ENCODE data around the gene PEX10.

DNA sequence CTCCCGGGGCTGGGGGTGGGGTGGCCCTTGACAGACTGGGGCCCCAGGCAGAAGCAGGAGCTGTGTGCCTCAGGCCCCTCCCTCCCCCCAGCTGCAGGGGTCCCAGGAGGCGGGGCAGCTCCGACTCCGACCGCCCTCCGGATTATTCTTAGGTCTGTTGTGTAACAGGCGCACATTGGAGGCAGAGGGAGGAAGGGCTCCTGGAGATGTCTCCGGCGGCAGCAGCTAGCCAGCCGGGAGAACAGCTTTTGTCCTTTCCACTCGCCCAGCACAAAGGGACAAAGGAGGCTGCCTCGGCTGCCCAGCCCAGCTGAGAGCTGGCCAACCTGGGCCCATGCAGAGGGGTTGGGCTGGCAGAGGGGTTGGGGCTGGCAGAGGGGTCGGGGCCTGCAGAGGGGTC lies 34.0 kb upstream of the PEX10 start:
- no peak for TF ChIP-seq YY1 (IDR thresholded peaks at IDR 0.05; ENCODE audit: low read depth)
- TF ChIP-seq, protein P1, sequence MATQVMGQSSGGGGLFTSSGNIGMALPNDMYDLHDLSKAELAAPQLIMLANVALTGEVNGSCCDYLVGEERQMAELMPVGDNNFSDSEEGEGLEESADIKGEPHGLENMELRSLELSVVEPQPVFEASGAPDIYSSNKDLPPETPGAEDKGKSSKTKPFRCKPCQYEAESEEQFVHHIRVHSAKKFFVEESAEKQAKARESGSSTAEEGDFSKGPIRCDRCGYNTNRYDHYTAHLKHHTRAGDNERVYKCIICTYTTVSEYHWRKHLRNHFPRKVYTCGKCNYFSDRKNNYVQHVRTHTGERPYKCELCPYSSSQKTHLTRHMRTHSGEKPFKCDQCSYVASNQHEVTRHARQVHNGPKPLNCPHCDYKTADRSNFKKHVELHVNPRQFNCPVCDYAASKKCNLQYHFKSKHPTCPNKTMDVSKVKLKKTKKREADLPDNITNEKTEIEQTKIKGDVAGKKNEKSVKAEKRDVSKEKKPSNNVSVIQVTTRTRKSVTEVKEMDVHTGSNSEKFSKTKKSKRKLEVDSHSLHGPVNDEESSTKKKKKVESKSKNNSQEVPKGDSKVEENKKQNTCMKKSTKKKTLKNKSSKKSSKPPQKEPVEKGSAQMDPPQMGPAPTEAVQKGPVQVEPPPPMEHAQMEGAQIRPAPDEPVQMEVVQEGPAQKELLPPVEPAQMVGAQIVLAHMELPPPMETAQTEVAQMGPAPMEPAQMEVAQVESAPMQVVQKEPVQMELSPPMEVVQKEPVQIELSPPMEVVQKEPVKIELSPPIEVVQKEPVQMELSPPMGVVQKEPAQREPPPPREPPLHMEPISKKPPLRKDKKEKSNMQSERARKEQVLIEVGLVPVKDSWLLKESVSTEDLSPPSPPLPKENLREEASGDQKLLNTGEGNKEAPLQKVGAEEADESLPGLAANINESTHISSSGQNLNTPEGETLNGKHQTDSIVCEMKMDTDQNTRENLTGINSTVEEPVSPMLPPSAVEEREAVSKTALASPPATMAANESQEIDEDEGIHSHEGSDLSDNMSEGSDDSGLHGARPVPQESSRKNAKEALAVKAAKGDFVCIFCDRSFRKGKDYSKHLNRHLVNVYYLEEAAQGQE (IDR thresholded peaks at IDR 0.05; ENCODE audit: low read depth), result no peak
- TF ChIP-seq TCF12 (IDR thresholded peaks at IDR 0.05; ENCODE audit: low read depth), result no peak

Measured in Ishikawa (cell line).